NB4 (cell line): ENCODE data around the gene F2RL2.

Experiments
- DNase-seq: peaks from one replicate; pipeline ENCODE4 v3.0.0; 2010; ENCODE audit warnings: low read depth
- H3K4me3 ChIP-seq: one replicate; pipeline ENCODE4 v1.5.1; 2011; ENCODE audit warnings: mild to moderate bottlenecking, low read depth, low read length, moderate library complexity
- MYC ChIP-seq: IDR thresholded peaks from 2 replicates; pipeline ENCODE4 v1.6.1; 2011; ENCODE audit warnings: low read depth, low read length
- POLR2A ChIP-seq: IDR thresholded peaks from 2 replicates; pipeline ENCODE4 v1.6.1; 2011; ENCODE audit warnings: mild to moderate bottlenecking; ENCODE audit not compliant: insufficient read length; ENCODE audit errors: extremely low read depth
- TF ChIP-seq, protein P1 (sequence below): IDR thresholded peaks from one replicate; pipeline ENCODE4 v1.5.1; 2012; ENCODE audit warnings: low read depth, low read length
- TF ChIP-seq, protein P2 (sequence below): IDR thresholded peaks from 2 replicates; pipeline ENCODE4 v1.6.1; 2011; ENCODE audit warnings: low read depth, low read length

The F2RL2 gene

DNA sequence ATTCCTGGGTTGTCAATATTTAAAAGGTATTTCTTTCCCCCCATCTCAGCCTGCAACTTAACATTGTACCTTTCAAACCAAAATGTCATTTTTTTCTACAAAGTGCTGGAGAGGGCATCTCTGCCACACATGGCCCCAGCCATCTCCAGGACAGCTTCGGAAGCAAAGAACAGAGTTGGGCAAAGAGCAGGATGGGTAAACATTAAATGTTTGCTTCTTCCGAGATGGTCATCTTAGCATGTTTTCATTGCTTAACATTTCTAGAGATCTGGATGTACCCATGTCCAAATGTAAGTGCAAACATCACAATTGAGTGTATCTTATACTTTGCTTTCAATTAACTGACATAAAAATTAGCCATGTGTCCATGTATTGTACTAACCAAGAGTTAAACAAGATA is 14.3 kb upstream of the F2RL2 start:
- no peak for DNase-seq
- TF ChIP-seq, protein P1, sequence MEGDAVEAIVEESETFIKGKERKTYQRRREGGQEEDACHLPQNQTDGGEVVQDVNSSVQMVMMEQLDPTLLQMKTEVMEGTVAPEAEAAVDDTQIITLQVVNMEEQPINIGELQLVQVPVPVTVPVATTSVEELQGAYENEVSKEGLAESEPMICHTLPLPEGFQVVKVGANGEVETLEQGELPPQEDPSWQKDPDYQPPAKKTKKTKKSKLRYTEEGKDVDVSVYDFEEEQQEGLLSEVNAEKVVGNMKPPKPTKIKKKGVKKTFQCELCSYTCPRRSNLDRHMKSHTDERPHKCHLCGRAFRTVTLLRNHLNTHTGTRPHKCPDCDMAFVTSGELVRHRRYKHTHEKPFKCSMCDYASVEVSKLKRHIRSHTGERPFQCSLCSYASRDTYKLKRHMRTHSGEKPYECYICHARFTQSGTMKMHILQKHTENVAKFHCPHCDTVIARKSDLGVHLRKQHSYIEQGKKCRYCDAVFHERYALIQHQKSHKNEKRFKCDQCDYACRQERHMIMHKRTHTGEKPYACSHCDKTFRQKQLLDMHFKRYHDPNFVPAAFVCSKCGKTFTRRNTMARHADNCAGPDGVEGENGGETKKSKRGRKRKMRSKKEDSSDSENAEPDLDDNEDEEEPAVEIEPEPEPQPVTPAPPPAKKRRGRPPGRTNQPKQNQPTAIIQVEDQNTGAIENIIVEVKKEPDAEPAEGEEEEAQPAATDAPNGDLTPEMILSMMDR = no peak
- TF ChIP-seq POLR2A (no peak), MYC (no peak)
- TF ChIP-seq, protein P2, sequence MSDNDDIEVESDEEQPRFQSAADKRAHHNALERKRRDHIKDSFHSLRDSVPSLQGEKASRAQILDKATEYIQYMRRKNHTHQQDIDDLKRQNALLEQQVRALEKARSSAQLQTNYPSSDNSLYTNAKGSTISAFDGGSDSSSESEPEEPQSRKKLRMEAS = no peak
- H3K4me3 ChIP-seq = no peak overlapping the region

DNA sequence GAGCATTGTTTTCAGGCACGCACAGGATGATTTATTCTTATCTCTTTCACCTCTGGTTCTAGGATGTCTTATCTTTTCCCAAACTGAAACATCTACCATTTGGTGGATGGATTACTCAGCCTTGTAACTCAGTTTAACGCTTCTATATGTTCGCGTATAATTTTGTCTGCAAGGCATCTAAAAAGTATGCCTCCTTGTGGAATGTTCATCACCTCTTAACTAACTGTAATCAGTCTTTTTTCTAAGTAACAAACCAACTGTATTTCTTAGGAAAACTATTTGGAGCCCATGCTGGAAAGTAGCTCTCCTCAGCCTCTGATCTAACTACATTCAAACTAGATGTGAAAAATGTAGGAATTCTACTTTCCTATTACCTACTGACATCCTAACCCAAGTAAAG is 11.5 kb upstream of the F2RL2 start:
- H3K4me3 ChIP-seq = no peak overlapping the region
- TF ChIP-seq POLR2A = no peak
- TF ChIP-seq, protein P1 = no peak
- TF ChIP-seq MYC = no peak
- TF ChIP-seq, protein P2 = no peak
- no peak for DNase-seq

DNA sequence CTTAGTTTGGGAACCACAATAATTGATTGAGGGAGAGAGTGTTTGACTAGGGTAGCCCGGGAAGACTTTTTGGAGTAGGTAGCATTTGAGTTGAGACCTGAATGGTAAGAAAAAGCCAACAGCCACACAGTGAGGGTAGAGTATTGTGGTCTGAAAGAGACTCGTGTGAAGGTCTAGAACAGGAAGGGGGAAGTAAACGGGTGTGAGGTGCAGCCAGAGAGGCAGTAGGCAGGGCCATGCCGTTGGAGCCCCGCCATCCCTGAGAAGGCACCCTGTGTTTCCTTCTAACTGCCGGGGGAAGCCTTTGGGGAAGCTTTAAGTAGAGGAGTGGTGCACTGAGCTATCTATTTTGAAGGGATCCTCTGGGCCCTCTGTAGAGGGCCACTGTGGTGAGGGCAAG is 3.5 kb upstream of the F2RL2 start:
- no peak overlapping the region for H3K4me3 ChIP-seq
- DNase-seq = peak; percentile 8
- TF ChIP-seq, protein P1 = no peak
- TF ChIP-seq, protein P2 = no peak
- TF ChIP-seq MYC (no peak), POLR2A (no peak)

DNA sequence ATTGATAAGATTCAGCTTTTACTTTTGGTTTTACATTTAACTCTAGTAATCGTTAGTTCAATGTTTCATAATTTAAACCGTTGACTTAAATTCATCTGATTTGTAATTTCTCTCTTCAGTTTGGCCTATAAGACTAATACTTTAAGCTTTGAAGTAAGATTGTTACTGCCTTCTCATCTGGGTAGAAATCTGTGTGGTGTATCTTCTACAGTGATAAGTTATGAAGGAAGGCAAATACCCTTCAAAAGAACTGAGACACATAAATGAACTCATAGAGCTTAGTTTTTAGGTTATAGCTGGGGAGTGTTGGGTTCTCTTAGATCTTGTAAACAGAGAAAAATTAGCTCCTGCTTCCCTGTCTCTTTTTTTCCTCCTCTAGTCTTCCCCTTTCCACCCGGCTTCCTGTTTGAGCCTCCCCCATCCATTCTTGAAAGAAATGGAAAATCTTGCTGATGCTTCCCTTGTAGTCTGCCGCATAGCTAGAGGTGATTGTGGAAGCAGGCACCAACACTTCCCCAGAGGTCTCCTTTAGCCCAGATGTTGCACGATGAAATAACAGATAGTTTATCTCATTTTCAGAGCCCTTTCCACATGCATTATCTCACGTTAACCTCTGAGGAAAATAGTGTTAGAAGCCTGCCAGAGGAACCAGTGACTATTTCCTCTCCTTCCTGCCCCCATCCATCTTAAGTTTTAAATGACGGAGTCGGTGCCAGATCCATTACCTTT is 2.0 kb upstream of the F2RL2 start:
- no peak for DNase-seq
- TF ChIP-seq POLR2A (no peak), MYC (no peak)
- TF ChIP-seq, protein P2 = no peak
- TF ChIP-seq, protein P1 = no peak
- no peak overlapping the region for H3K4me3 ChIP-seq

DNA sequence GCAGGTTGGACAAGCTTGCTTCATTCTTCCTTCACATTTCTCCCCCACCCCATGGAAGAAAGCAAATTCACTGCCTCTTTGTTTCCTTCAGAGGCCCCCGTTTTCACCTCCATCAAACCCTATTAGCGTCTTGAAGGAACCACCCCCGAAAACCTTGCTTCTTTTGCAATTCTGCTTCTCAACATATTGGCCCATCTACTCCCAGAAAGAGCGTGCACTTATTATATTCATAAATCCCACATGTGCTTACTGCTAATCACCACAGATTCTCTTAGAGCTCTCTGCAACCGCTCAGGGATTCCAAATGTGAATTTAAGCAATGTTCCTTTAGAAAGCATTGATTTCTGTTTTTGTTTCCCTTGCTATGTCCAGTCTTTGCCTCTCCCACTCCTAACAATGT is 1.1 kb downstream of the F2RL2 start:
- no peak for DNase-seq
- no peak for TF ChIP-seq MYC
- H3K4me3 ChIP-seq = no peak overlapping the region

DNA sequence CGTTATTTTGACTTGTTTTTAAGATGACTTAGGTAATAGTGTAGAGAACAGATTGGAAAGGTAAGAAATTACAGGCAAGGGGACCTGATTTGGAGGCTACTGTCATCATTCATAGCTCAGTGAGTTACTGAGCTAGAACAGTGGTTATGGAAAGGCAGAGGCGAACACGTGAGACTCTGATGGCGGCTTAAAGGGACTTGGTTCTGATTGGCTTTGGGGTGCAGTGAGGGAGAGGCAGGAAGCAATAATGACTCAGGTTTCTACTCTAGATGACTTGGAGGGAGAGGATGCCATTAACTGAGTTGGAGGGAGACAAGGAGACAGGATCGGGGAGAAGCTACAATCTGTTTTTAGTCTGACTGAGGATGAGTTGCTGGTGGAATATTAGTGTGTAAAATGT is 3.0 kb downstream of the F2RL2 start:
- no peak overlapping the region for H3K4me3 ChIP-seq
- DNase-seq = no peak
- TF ChIP-seq, protein P1 = no peak
- TF ChIP-seq, protein P2 = no peak
- no peak for TF ChIP-seq MYC
- no peak for TF ChIP-seq POLR2A
